Endothelial cell of hepatic sinusoid (primary cell): ENCODE results near the gene UPK3A.
"Not testable (repeated sequence)": the region's sequence is repeated elsewhere in the genome, so short reads cannot be mapped to it uniquely, and the experiment has no call there.

ENCODE experiments used
- in situ Hi-C: cut with HindIII; loops from 2 replicates; pipeline ENCODE4 v1.10.0; 2017; ENCODE audit warnings: low sequenced_read_pairs

UPK3A gene

DNA sequence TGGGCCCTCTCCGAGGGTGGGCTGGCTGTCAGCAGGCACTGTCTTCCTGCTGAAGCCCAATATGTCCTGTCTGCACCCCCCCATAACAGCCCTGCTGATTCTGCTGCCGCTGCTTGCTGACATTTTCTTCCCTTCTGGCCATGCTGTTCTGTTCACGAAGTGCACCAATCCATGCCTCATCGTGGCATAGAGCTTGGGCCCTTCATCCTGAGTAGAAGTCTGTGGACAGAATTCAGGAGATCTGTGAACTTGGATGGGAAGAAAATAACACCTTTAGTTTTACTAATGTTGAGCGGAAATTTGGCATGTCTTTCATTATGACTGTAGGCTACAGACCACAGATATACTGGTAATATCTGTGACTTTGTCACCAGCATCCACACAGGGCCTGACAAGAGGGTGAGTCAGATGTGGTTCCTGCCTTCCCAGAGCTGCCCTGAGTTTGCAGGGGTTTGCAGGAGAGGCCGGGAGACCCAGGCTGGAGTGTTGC, 29.9 kb upstream of the UPK3A start:
- in situ Hi-C loops, result no loop called here

DNA sequence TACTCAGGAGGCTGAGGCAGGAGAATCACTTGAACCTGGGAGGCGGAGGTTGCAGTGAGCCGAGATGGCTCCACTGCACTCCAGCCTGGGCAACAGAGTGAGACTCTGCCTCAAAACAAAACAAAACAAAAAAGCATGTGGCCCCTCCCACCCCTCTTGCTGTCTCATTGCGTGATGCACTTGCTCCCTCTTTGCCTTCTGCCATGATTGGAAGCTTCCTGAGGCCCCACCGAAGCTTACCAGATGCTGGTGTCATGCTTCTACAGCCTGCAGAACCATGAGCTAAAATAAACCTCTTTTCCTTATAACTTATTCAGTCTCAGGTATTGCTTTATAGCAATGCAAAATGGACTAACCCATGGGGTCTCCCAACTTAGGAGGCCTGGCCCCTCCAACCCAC, 26.8 kb upstream of the UPK3A start:
- in situ Hi-C loops, result not testable (repeated sequence)

- in situ Hi-C loops, result no loop called here
These were observed 24.9 kb upstream of the UPK3A start for GRCh38 chr22:45259754-45260394.

GRCh38 chr22:45260395-45260759, 24.4 kb upstream of the UPK3A start:
- in situ Hi-C loops, result not testable (repeated sequence)

DNA sequence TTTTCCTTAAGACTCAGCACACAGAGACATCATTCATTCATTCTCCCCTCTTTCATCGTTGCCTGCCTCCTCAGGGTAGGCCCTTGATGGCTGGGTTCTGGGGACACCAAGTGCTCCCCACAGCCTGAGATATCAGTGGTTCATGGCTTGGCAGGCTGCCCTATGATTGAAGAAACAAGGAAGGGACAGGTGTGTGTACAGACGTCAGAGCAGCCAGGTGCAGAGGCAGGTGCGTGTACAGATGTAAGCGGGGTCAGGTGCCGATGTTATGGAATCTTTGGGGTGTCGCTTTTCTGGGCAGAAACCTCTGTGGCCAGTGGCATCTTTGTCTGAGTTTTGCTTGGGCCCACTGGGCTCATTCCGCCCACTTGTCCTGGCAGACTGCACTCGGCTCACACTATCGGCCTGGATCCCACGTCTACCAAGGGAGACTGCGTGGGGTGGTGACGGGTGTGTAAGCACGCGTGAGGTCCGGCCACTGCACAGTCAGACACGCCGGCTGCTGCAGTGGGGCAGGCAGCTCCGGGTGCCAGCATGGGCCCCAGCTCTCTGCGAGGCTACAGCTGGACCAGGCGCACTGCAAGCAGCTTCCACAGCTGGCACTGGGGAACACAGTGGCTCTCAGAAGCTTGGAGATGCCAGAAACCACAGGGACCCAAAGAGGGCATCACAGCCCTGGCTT, 23.2 kb upstream of the UPK3A start:
- in situ Hi-C loops, result no loop called here

GRCh38 chr22:45262195-45262930, 22.4 kb upstream of the UPK3A start:
- in situ Hi-C loops, result no loop called here

GRCh38 chr22:45262931-45263462, 21.8 kb upstream of the UPK3A start:
- in situ Hi-C loops, result no loop called here

- in situ Hi-C loops, result no loop called here
These were observed 21.1 kb upstream of the UPK3A start for GRCh38 chr22:45263463-45264269.

- in situ Hi-C loops, result no loop called here
These were observed 19.2 kb upstream of the UPK3A start for GRCh38 chr22:45265535-45265934.

GRCh38 chr22:45268167-45268957, 16.4 kb upstream of the UPK3A start:
- in situ Hi-C loops, result no loop called here

DNA sequence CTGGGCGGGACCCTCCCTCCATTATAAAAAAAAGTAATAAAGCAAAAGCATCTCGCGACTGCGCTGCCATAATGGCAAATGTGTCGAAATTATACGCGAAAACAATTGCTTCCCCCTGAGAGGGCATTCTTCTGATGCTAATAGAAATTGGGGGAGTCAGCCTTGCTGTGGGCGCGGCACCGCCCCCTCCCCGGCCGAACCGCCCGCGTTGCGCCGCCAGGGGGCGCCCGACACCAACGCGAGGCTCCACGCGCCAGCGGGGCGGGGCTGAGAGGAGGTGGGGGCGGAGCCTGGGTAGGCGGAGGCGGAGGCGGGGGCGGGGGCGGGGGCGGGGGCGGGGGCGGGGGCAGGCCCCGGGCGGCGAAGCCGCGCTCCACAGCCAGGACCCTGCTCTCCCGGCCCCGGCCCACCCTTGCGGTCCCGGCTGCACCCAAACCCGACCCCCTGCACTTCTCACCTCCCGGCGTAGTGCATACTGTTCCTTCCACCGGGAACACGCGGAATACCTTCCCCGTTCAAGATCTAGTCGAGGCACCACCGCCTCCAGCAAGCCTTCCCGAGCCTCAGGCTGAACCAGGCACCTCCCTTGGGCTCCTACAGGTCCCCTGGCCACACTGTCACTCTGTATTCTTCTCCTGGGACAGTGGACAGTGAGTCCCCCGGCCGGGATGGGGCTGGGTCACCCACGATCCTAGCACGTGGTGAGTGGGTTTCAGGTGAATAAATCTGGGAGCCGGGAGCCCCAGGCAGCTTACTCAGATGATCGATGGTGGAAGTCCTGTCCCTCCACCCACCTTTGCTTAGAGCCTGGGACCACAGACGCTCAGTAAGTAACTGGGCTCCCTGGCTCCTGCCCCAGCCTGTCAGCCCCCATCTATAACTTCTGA, 15.5 kb upstream of the UPK3A start:
- in situ Hi-C loops, result no loop called here

DNA sequence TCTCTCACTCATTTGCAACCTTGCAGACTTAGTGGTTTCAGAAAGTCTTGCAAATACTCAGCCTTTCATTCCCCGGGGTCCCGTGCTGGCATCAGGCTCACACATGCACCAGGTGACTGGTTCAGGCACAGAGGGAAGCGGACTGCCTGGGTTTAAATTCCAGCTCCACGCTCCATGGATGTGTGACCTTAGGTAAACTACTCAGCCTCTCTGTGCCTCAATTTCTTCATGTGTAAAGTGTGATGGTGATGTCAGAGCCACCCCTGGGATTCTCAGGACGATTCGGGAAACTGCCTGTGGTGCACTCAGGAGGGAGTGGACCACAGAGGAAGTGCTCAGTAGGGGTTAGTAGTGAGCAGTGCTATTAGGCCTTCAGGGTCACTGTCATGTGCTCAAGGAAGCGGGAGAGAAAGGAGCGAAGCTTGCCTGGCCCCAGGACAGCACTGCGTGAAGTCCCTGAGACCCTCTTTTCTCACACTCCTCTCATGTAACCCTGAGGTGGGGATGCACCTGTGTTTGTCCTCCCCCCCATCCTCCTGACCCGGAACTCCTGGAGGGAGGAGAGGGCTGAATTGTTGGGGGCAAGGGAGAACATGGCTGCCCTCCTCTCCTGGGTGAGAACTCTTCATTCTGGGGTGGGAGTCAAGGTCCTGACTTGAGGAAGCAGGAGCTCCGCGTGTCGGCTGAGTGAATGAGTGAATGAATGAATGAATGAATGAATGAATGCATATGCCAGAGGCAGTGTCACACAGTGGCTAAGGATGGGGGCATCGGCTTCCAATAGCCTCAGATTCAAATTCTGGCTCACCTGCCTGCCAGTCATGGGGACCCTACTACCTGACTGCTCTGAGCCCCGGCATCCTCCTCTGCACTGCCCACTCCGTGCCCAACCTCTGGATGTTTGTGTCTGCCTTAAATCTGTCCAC, 14.4 kb upstream of the UPK3A start:
- in situ Hi-C loops, result loop anchor here (5.0 kb wide), 1 partner anchor 282 kb away; no protein-coding TSS in a partner anchor

GRCh38 chr22:45271667-45272201, 13.0 kb upstream of the UPK3A start:
- in situ Hi-C loops, result loop anchor here (5.0 kb wide), 1 partner anchor 281 kb away; no protein-coding TSS in a partner anchor

GRCh38 chr22:45272498-45272897, 12.3 kb upstream of the UPK3A start:
- in situ Hi-C loops, result loop anchor here (5.0 kb wide), 1 partner anchor 280 kb away; no protein-coding TSS in a partner anchor

DNA sequence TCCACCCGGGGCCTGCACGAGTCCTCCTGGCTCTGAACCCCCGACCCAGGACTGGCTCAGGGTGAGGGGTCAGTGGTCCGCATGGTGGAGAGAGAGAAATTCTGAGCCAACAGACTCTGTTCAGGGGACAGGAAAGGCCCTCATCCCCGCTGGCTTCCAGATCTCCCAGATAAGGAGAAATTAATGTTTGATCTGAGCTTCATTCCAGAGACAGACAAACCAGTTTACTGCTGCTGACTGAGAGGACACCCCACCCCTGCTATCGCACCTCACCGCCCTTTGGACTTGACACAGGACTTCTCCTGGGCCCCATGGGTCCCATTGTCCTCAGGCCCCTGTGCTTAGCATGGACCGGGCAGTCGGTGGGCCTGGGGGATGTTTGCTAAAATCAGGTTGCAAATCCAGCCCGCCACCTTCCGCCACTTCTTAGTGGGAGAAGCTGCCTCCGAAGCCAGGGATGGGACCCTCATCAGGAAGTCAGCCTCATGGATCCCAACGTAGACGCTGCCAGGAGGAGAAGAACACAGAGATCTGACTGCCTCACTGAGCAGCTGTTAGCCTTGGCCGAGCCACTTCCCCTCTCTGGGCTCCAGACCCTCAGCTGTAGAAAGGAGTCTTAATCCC, 11.2 kb upstream of the UPK3A start:
- in situ Hi-C loops, result loop anchor here (5.0 kb wide), 1 partner anchor 279 kb away; no protein-coding TSS in a partner anchor

DNA sequence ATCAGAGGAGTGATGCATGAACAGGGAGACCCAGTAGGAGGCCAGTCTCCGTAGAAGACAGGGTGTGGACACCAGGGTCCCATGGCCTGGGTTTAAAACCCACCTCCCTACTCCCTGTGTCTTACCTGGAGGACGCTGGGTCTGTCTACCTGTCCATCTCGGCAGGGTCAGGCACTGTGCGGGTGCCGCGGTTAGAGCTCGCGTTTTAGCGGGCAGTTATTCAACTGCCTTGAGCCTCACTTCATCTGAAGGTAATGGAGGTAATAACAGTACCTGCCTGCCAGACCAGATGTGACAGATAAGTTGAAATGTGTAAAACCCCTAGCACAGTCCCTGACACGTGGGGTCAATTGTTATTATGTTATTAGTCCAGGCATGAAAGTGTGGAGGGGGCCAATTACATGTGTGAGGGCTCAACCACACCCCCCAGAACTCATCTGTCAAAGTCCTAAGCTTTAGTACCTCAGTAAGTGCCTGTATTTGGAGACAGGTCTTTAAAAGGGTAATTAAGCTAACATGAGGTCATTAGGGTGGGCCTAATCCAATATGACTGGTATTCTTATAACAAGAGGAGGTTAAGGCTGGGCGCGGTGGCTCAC, 8.1 kb upstream of the UPK3A start:
- in situ Hi-C loops, result loop anchor here (5.0 kb wide), 3 partner anchors 61 to 201 kb away; no protein-coding TSS in a partner anchor
